A549 (cell line): ENCODE results near the gene CMTM7. TPM values are rescaled to one million over a fixed set of nuclear protein-coding genes. Genes with fewer than 3 reads are reported as not detected.

Source experiments
- ATAC-seq, 2 experiments: fragments of 200-7000 bp in 1 of 2; fragments of >200 bp in 1 of 2; cut with Nextera tagmentation in 1 of 2; cut with Tn5 transposase in 1 of 2; 3 replicates each; pipeline versions ENCODE4 v1.8.0 to v1.9.1; 2018 to 2020; ENCODE audit warnings: mild to moderate bottlenecking in 1 of 2, moderate library complexity in 1 of 2
- CTCF ChIA-PET: fragments of 300-600 bp; sonication (Branson Sonifier 250); formaldehyde crosslinking; extraction: SDS; loops from one replicate; lab custom pipeline; 2021; ENCODE audit warnings: antibody characterized with exemption, inconsistent platforms; lab: Yijun Ruan, JAX
- POLR2A ChIA-PET: fragments of 350-600 bp; formaldehyde crosslinking; extraction: SDS; loops from one replicate; lab custom pipeline; 2021; ENCODE audit warnings: antibody characterized with exemption, inconsistent platforms; lab: Yijun Ruan, JAX
- DNase-seq, 2 experiments: peaks; one replicate each; pipeline versions ENCODE4 v3.0.0 to v3.0.0-alpha.2; 2011 to 2016; ENCODE audit warnings: low read depth in 1 of 2, low spot score in 1 of 2
- FAIRE-seq: peaks from 2 replicates; lab custom pipeline; 2011; peaks lifted over from hg19 to GRCh38; lab: Jason Lieb, UNC
- H3K27ac ChIP-seq, 2 experiments: fragments of >200 bp; sonication (Bioruptor Twin); formaldehyde crosslinking; 3 replicates each; pipeline ENCODE4 v1.5.1; 2016 to 2017
- H3K4me1 ChIP-seq: fragments of >200 bp; sonication (Bioruptor Twin); formaldehyde crosslinking; 3 replicates; pipeline ENCODE4 v1.6.1; 2016
- H3K4me2 ChIP-seq: fragments of >200 bp; sonication (Bioruptor Twin); formaldehyde crosslinking; 3 replicates; pipeline ENCODE4 v1.6.1; 2016
- H3K4me3 ChIP-seq: fragments of >200 bp; sonication (Bioruptor Twin); formaldehyde crosslinking; 3 replicates; pipeline ENCODE4 v1.5.1; 2016
- H3K9me3 ChIP-seq: fragments of >200 bp; sonication (Bioruptor Twin); formaldehyde crosslinking; 3 replicates; pipeline ENCODE4 v1.6.1; 2016
- ATOH8 ChIP-seq: fragments of 250-450 bp; sonication (Bioruptor Pico); IDR thresholded peaks from 2 replicates; pipeline ENCODE4 v1.5.0; 2020; ENCODE audit warnings: low read depth, mild to moderate bottlenecking, moderate library complexity
- BCL3 ChIP-seq: fragments of >200 bp; sonication (Bioruptor Twin); formaldehyde crosslinking; IDR thresholded peaks from 3 replicates; pipeline ENCODE4 v1.6.1; 2016
- CBX2 ChIP-seq: fragments of 200-600 bp; sonication (generic); IDR thresholded peaks from 2 replicates; pipeline ENCODE4 v1.6.1; 2016; ENCODE audit warnings: low read depth, mild to moderate bottlenecking, borderline replicate concordance
- CEBPB ChIP-seq, 2 experiments: fragments of >200 bp in 1 of 2; sonication (Bioruptor Twin) in 1 of 2; formaldehyde crosslinking in 1 of 2; IDR thresholded peaks; 2 replicates each; pipeline ENCODE4 v1.6.1; 2012 to 2016
- CHD2 ChIP-seq: fragments of 150-350 bp; IDR thresholded peaks from 2 replicates; pipeline ENCODE4 v1.6.1; 2014; ENCODE audit warnings: low read length; ENCODE audit not compliant: partially characterized antibody
- EHF ChIP-seq: fragments of 250-450 bp; sonication (Bioruptor Pico); IDR thresholded peaks from 2 replicates; pipeline ENCODE4 v1.5.0; 2020; ENCODE audit warnings: mild to moderate bottlenecking
- EP300 ChIP-seq, 2 experiments: fragments of >200 bp; sonication (Bioruptor Twin); formaldehyde crosslinking; IDR thresholded peaks; 2 replicates in 1 of 2; 3 replicates in 1 of 2; pipeline ENCODE4 v1.6.1; 2016 to 2017
- FOSB ChIP-seq: fragments of 250-450 bp; sonication (Bioruptor Pico); IDR thresholded peaks from 2 replicates; pipeline ENCODE4 v1.5.0; 2020; ENCODE audit warnings: mild to moderate bottlenecking, moderate library complexity
- FOSL2 ChIP-seq, 2 experiments: fragments of 450-650 bp in 1 of 2; fragments of >200 bp in 1 of 2; sonication (Bioruptor Twin) in 1 of 2; formaldehyde crosslinking; IDR thresholded peaks; 2 replicates each; pipeline versions ENCODE4 v1.5.0 to v1.6.1; 2016 to 2020; ENCODE audit warnings: mild to moderate bottlenecking in 1 of 2, moderate library complexity in 1 of 2
- FOXS1 ChIP-seq: fragments of 250-450 bp; sonication (Bioruptor Pico); IDR thresholded peaks from 2 replicates; pipeline ENCODE4 v1.5.0; 2020; ENCODE audit warnings: mild to moderate bottlenecking, moderate library complexity
- GATA3 ChIP-seq: IDR thresholded peaks from 2 replicates; pipeline ENCODE4 v1.6.1; 2012; ENCODE audit warnings: borderline replicate concordance
- HEYL ChIP-seq: fragments of 250-450 bp; sonication (Bioruptor Pico); IDR thresholded peaks from 2 replicates; pipeline ENCODE4 v1.8.0; 2021; ENCODE audit warnings: mild to moderate bottlenecking, moderate library complexity
- HMGXB4 ChIP-seq: fragments of 250-450 bp; sonication (Bioruptor Pico); IDR thresholded peaks from 2 replicates; pipeline ENCODE4 v1.5.0; 2021; ENCODE audit warnings: mild to moderate bottlenecking, moderate library complexity, borderline replicate concordance
- HOXB13 ChIP-seq: fragments of 250-450 bp; sonication (Bioruptor Pico); IDR thresholded peaks from 2 replicates; pipeline ENCODE4 v1.5.0; 2020; ENCODE audit warnings: low read depth, mild to moderate bottlenecking, moderate library complexity
- JUN ChIP-seq, 2 experiments: fragments of >200 bp; sonication (Bioruptor Twin); formaldehyde crosslinking; IDR thresholded peaks; 2 replicates in 1 of 2; 3 replicates in 1 of 2; pipeline ENCODE4 v1.6.1; 2016 to 2017
- JUNB ChIP-seq: fragments of >200 bp; sonication (Bioruptor Twin); formaldehyde crosslinking; IDR thresholded peaks from 2 replicates; pipeline ENCODE4 v1.6.1; 2016
- KDM5A ChIP-seq: fragments of 200-600 bp; sonication (generic); IDR thresholded peaks from 2 replicates; pipeline ENCODE4 v1.6.1; 2016; ENCODE audit warnings: antibody characterized with exemption, mild to moderate bottlenecking
- MAFK ChIP-seq: fragments of 450-650 bp; IDR thresholded peaks from 2 replicates; pipeline ENCODE4 v1.6.1; 2014; ENCODE audit not compliant: partially characterized antibody
- MAX ChIP-seq: IDR thresholded peaks from 2 replicates; pipeline ENCODE4 v1.6.1; 2012
- MYC ChIP-seq: IDR thresholded peaks from 2 replicates; pipeline ENCODE4 v1.6.1; 2012; ENCODE audit warnings: mild to moderate bottlenecking, inconsistent platforms, low read length, improper control_type of control experiment, borderline replicate concordance
- NPAS2 ChIP-seq: fragments of 250-450 bp; sonication (Bioruptor Pico); IDR thresholded peaks from 2 replicates; pipeline ENCODE4 v1.8.0; 2022; ENCODE audit warnings: mild to moderate bottlenecking, moderate library complexity, borderline replicate concordance
- NR3C1 ChIP-seq: fragments of >200 bp; sonication (Bioruptor Twin); formaldehyde crosslinking; IDR thresholded peaks from 3 replicates; pipeline ENCODE4 v1.6.1; 2017
- PHF8 ChIP-seq: fragments of 200-600 bp; sonication (generic); IDR thresholded peaks from 2 replicates; pipeline ENCODE4 v1.6.1; 2016; ENCODE audit warnings: low read depth, mild to moderate bottlenecking, antibody characterized with exemption, moderate library complexity, borderline replicate concordance
- POLR2AphosphoS2 ChIP-seq: conservative IDR thresholded peaks from 2 replicates; pipeline ENCODE4 v1.6.1; 2012; ENCODE audit warnings: low read length, improper control_type of control experiment, inconsistent platforms
- RNF2 ChIP-seq: fragments of 200-600 bp; sonication (generic); IDR thresholded peaks from 2 replicates; pipeline ENCODE4 v1.6.1; 2016; ENCODE audit warnings: low read depth, mild to moderate bottlenecking, antibody characterized with exemption, moderate library complexity, borderline replicate concordance
- SMC3 ChIP-seq: fragments of >200 bp; sonication (Bioruptor Twin); formaldehyde crosslinking; IDR thresholded peaks from 3 replicates; pipeline ENCODE4 v1.6.1; 2018; ENCODE audit warnings: inconsistent platforms
- TFCP2L1 ChIP-seq: fragments of 250-450 bp; sonication (Bioruptor Pico); IDR thresholded peaks from 2 replicates; pipeline ENCODE4 v1.5.0; 2021; ENCODE audit warnings: mild to moderate bottlenecking
- TP53 ChIP-seq: fragments of 250-450 bp; sonication (Bioruptor Pico); IDR thresholded peaks from 2 replicates; pipeline ENCODE4 v1.5.0; 2021; ENCODE audit warnings: mild to moderate bottlenecking, moderate library complexity
- ZSCAN20 ChIP-seq: fragments of 250-450 bp; sonication (Bioruptor Pico); IDR thresholded peaks from 2 replicates; pipeline ENCODE4 v1.8.0; 2022; ENCODE audit warnings: mild to moderate bottlenecking, moderate library complexity
- WGBS: methylation state at CpG from one replicate; pipeline ENCODE4 v1.1.6; 2017; ENCODE audit errors: missing lambda C conversion rate; 5-methylcytosine and 5-hydroxymethylcytosine counted together
- polyA plus RNA-seq, 4 experiments: library from polyadenylated mRNA; depleted of rRNA in 3 of 4; stranded (reverse); fragments of >200 nt; fragmentation: RNase III in 1 of 4; extraction: RNeasy Plus Mini Kit Qiagen cat#74134 plus additional on column Dnase treatment in 1 of 4; gene quantifications; 2 replicates in 3 of 4; 3 replicates in 1 of 4; pipeline ENCODE4 v1.2.3, GENCODE V29; 2011 to 2017

CMTM7 gene
- polyA plus RNA-seq, 2 of the 4 experiments (the other 2 are of a cell fraction): 14.2 to 18.7 TPM

- peaks cover 15% of the 10 kb centered on the region; the same call in 2 of the 3 replicates for H3K4me1 ChIP-seq
- 71% methylated on average over 2 of the region's 2 CpGs for WGBS
- no peak overlapping the region for H3K4me3 ChIP-seq
- no peak for ATAC-seq
- CTCF ChIA-PET: no interaction called here
- no peak for DNase-seq
- H3K27ac ChIP-seq: no peak overlapping the region
- H3K9me3 ChIP-seq: no peaks in the 10 kb centered on the region
- FAIRE-seq: no peak
- POLR2A ChIA-PET: no interaction called here
- peak overlapping the region; percentile 97; the same call in 2 of the 3 replicates for H3K4me2 ChIP-seq
- TF ChIP-seq CHD2 (no peak), TP53 (no peak), NPAS2 (CRISPR knock-in tag) (no peak), MYC (no peak), HMGXB4 (CRISPR knock-in tag) (no peak), SMC3 (no peak), POLR2AphosphoS2 (no peak), TFCP2L1 (CRISPR knock-in tag) (no peak), EHF (CRISPR knock-in tag) (no peak), RNF2 (no peak), EP300 (IDR thresholded peaks at IDR 0.05) (no peak), MAFK (no peak), FOSL2 (IDR thresholded peaks at IDR 0.05) (no peak), FOSL2 (CRISPR knock-in tag; IDR thresholded peaks at IDR 0.05) (no peak)
Measured at GRCh38 chr3:32500231-32500630, 108.6 kb downstream of the CMTM7 start.

GRCh38 chr3:32500880-32501782 is 109.5 kb downstream of the CMTM7 start:
- peak overlapping the region; percentile 88 for H3K4me3 ChIP-seq
- POLR2A ChIA-PET: interaction anchor here (1.2 kb wide), 1 partner anchor 69 kb away, joined by 3 read pairs; the partner anchor contains the start of gene DYNC1LI1
- WGBS: 88% methylated on average over 25 of the region's 25 CpGs
- no peak overlapping the region; a peak in 1 of 6 replicates for H3K27ac ChIP-seq
- peaks cover 15% of the 10 kb centered on the region; the same call in 2 of the 3 replicates for H3K4me1 ChIP-seq
- ATAC-seq (no peak), FAIRE-seq (peak; percentile 78), DNase-seq (no peak)
- no peaks in the 10 kb centered on the region for H3K9me3 ChIP-seq
- TF ChIP-seq MAX (no peak), JUNB (no peak), PHF8 (no peak), FOSB (CRISPR knock-in tag) (no peak), POLR2AphosphoS2 (no peak)
- H3K4me2 ChIP-seq: peak overlapping the region; percentile 97
- CTCF ChIA-PET: interaction anchor here (0.8 to 1.6 kb wide), 4 partner anchors 9 to 324 kb away, joined by 3 to 4 read pairs (median 3); no protein-coding TSS in a partner anchor

- FAIRE-seq (no peak), DNase-seq (no peak), ATAC-seq (peak in 1 of 2 experiments; percentile 6; a peak in 1 of 6 replicates)
- ChIA-PET CTCF (interaction anchor here (0.9 to 1.6 kb wide), 4 partner anchors 8 to 324 kb away, joined by 3 to 4 read pairs (median 3); no protein-coding TSS in a partner anchor), POLR2A (interaction anchor here (1.2 to 1.7 kb wide), 2 partner anchors 68 to 69 kb away, joined by 3 to 5 read pairs; partner anchors contain the start of gene DYNC1LI1)
- H3K9me3 ChIP-seq: no peaks in the 10 kb centered on the region
- peak overlapping the region; percentile 88 to 94 for H3K27ac ChIP-seq
- peaks cover 15% of the 10 kb centered on the region; the same call in 2 of the 3 replicates for H3K4me1 ChIP-seq
- peak overlapping the region; percentile 97 for H3K4me2 ChIP-seq
- 18% methylated on average over 4 of the region's 4 CpGs for WGBS
- peak overlapping the region; percentile 88 for H3K4me3 ChIP-seq
- no peak for TF ChIP-seq CBX2
- TF ChIP-seq ZSCAN20: no peak
- TF ChIP-seq GATA3: no peak
- TF ChIP-seq BCL3: no peak
- no peak for TF ChIP-seq TFCP2L1 (CRISPR knock-in tag)
- no peak for TF ChIP-seq RNF2
- no peak for TF ChIP-seq FOXS1 (CRISPR knock-in tag)
- TF ChIP-seq CEBPB (IDR thresholded peaks at IDR 0.05): no peak
- no peak for TF ChIP-seq HEYL
- no peak for TF ChIP-seq JUN (IDR thresholded peaks at IDR 0.05)
- TF ChIP-seq KDM5A: no peak
- no peak for TF ChIP-seq HOXB13 (CRISPR knock-in tag)
- TF ChIP-seq ATOH8: no peak
- TF ChIP-seq NR3C1: no peak
- no peak for TF ChIP-seq POLR2AphosphoS2
- no peak for TF ChIP-seq MYC
Measured at GRCh38 chr3:32501783-32502117, 110.1 kb downstream of the CMTM7 start.
